GM20431 (cell line): ENCODE results near the gene MMS22L.

Experiments
- in situ Hi-C: fragments of 300-500 bp; cut with MseI, MboI; formaldehyde crosslinking; loops from one replicate; pipeline ENCODE4 v1.15.0; 2020; ENCODE audit warnings: low sequenced_read_pairs; ENCODE audit not compliant: unreplicated experiment

Gene MMS22L

DNA sequence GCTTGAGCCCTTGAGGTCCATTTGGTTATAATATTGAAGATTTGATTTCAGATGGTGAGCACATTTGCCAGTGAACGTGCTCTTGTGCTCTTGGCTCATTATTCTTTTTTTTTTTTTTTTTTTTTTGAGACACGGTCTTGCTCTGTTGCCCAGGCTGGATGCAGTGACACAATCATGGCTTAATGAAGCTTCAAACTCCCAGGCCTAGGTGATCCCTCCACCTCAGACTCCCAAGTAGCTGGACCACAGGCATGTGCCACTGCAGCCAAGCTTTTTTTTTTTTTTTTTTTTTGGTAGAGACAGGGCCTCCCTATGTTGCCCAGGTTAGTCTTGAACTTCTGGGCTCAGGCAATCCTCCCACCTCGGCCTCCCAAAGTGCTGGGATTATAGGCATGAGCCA, 182.3 kb downstream of the MMS22L start:
- in situ Hi-C loops: no loop called here

DNA sequence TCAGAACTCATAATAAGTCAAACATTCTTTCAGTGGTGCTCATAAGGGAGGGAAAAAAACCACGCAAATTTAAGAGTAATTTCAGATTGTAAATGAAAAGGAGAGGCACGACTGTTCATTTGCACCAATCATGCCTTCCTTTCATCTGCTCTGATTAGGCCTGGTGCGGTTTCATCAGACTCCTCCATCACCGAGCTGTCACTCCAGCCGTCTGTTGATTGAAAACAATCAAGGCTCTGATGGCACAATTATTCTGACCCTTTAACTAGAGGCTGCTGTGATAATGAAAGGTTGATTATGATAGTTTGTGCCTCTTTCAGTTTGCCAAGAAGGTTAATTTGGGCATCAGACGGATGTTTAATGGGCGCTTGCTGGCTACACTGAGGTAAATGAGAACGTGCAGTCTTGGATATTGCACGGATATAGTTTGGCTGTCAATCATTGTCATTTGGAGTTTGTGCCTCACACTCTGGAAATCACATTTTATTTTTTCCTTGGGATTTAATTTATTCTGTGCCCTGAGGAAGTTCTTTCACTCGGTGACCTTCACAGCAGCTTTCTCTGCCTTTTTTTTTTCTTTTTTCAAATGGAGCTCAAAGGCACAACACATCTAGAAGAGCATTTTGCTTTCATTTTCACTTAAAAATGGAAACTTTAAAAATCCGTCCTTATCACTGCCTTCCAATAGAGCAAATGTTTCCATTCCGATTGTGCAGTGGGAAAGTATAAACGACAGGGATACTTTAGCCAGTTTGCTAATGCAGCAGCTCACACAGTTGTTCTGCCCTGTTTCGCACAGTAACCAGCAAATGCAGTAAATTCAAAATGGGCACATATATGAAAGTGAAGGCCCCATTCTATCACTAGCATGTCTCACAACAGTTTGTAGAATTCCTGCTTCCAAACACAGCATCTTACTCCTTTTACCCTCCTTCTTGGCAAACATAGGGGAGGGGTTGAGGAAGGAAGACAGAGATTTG, 185.7 kb downstream of the MMS22L start:
- in situ Hi-C loops: loop anchor here (25.0 kb wide), 1 partner anchor 290 kb away; no protein-coding TSS in a partner anchor

DNA sequence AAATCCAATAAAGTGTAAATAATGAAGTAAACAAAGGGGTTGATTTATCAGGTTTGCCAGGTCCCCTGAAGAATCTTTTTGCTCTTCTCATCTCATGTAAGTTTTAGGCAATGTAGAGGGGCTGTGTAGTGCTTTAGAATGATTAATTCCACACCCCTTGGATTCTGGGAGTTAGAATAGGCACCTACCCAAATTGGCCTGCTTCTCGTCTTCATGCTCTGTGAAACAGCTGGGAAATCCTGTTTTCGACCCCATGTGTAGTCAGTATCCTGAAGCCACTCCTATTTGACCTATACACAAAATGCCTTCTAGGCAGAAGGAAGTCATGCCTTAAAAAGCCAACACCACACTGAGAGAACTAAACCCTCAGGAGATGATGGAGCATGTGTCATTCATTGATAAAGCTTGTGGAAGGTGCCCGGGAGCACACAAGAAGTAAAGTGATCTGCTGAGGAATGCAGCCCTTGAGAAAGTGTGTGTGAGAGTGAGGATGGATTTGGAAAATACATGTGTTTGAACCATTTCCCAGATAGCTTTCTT, 187.6 kb downstream of the MMS22L start:
- in situ Hi-C loops: loop anchor here (25.0 kb wide), 1 partner anchor 292 kb away; no protein-coding TSS in a partner anchor

DNA sequence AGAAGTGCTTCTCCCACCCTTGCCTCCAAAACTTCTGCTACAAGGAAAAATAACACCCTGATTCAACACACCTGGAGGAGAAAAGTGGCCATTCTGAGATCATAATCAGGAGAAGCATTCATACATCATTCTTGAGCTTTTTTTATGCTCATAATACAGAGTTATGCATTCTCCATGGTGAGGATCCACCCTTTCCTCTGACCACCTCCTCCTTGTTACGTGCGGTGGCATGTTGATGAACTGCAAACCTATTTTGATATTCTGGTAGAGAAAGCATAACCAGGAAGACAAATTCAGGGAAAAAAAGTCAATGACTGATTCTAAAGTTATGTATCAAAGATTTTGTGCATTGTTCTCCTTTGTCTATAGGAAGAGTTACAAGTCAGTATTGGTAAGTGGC, 188.6 kb downstream of the MMS22L start:
- in situ Hi-C loops: loop anchor here (25.0 kb wide), 1 partner anchor 293 kb away; no protein-coding TSS in a partner anchor

DNA sequence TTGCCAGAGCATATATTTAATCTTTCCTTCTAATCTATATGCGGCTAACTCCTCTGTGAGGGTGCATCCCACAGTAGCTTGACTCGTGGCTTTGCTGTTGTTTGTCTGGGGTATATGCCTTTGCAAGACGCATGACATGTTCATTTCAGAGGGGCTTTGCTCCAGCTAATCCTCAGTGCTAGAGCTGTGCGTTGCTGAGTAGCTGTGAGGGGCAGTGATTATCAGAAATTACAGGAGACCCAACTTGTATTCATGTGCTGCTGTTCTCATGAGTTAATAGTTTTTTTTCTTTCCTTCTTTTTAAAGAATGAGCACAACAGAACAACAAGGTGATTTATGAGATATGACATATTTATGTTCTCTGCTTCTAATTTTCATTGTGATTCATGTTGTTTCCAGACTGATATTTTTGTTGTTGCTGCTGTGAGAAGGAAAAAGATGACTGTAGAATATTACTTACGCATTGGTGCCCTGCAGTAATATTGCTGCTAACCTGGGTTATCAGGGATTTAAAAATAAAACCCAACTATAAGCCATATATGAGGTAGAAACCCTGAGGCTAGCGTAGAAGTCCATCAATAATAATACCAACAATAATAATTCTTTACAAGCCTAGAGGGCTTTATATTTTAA, 190.2 kb downstream of the MMS22L start:
- in situ Hi-C loops: loop anchor here (25.0 kb wide), 1 partner anchor 295 kb away; no protein-coding TSS in a partner anchor
